IMR-90 (cell line): ENCODE results near the gene LYPD6B.

Experiments used
- BHLHE40 ChIP-seq: fragments of 150-350 bp; IDR thresholded peaks from 2 replicates; pipeline ENCODE4 v1.6.1; 2016; ENCODE audit warnings: mild to moderate bottlenecking, low read depth, low read length
- CEBPB ChIP-seq: IDR thresholded peaks from 2 replicates; pipeline ENCODE4 v1.6.1; 2012; ENCODE audit warnings: low read depth, low read length, improper control_type of control experiment
- CHD1 ChIP-seq: IDR thresholded peaks from 2 replicates; pipeline ENCODE4 v1.6.1; 2012; ENCODE audit warnings: low read depth, low read length, improper control_type of control experiment
- CTCF ChIP-seq: conservative IDR thresholded peaks from 2 replicates; pipeline ENCODE4 v1.5.1; 2012; ENCODE audit warnings: mild to moderate bottlenecking, low read depth, low read length, improper control_type of control experiment
- ELK1 ChIP-seq: fragments of 150-350 bp; IDR thresholded peaks from 2 replicates; pipeline ENCODE4 v1.6.1; 2016; ENCODE audit warnings: low read depth, mild to moderate bottlenecking, low read length, moderate library complexity, borderline replicate concordance
- FOS ChIP-seq: fragments of 150-350 bp; IDR thresholded peaks from 2 replicates; pipeline ENCODE4 v1.6.1; 2016; ENCODE audit warnings: low read depth, low read length
- MAZ ChIP-seq: IDR thresholded peaks from 2 replicates; pipeline ENCODE4 v1.6.1; 2012; ENCODE audit warnings: low read depth, mild to moderate bottlenecking, low read length, improper control_type of control experiment, moderate library complexity, borderline replicate concordance
- MXI1 ChIP-seq: IDR thresholded peaks from 2 replicates; pipeline ENCODE4 v1.6.1; 2012; ENCODE audit warnings: low read depth, mild to moderate bottlenecking, low read length, moderate library complexity, borderline replicate concordance
- POLR2A ChIP-seq: IDR thresholded peaks from 2 replicates; pipeline ENCODE4 v1.6.1; 2012; ENCODE audit warnings: mild to moderate bottlenecking, low read depth, low read length
- RAD21 ChIP-seq: IDR thresholded peaks from 2 replicates; pipeline ENCODE4 v1.6.1; 2012; ENCODE audit warnings: low read length, improper control_type of control experiment
- RCOR1 ChIP-seq: IDR thresholded peaks from 2 replicates; pipeline ENCODE4 v1.6.1; 2012; ENCODE audit warnings: mild to moderate bottlenecking, low read length, improper control_type of control experiment; ENCODE audit not compliant: insufficient replicate concordance
- RFX5 ChIP-seq: IDR thresholded peaks from 2 replicates; pipeline ENCODE4 v1.8.0; 2012; ENCODE audit warnings: low read depth, mild to moderate bottlenecking, low read length, moderate library complexity
- SMC3 ChIP-seq: fragments of 150-350 bp; IDR thresholded peaks from 2 replicates; pipeline ENCODE4 v1.6.1; 2016; ENCODE audit warnings: low read depth, mild to moderate bottlenecking, antibody characterized with exemption, low read length, moderate library complexity
- USF2 ChIP-seq: fragments of 150-350 bp; IDR thresholded peaks from 2 replicates; pipeline ENCODE4 v1.6.1; 2017; ENCODE audit warnings: mild to moderate bottlenecking, antibody characterized with exemption, low read length, low read depth

GRCh38 chr2:149004836-149005235 lies 33.7 kb upstream of the LYPD6B start:
- no peak for TF ChIP-seq RAD21
- TF ChIP-seq POLR2A = no peak
- no peak for TF ChIP-seq FOS
- no peak for TF ChIP-seq SMC3
- TF ChIP-seq CTCF = no peak
- no peak for TF ChIP-seq MXI1
- no peak for TF ChIP-seq CHD1
- no peak for TF ChIP-seq MAZ
- no peak for TF ChIP-seq RFX5
- TF ChIP-seq CEBPB = no peak
- no peak for TF ChIP-seq ELK1
- no peak for TF ChIP-seq BHLHE40
- no peak for TF ChIP-seq RCOR1
- no peak for TF ChIP-seq USF2
